ENCODE measurements around the gene THRSP.

- TF ChIP-seq SUZ12 (IDR thresholded peaks at IDR 0.05) (no peak), NFRKB (IDR thresholded peaks at IDR 0.05) (no peak), TARDBP (IDR thresholded peaks at IDR 0.05) (no peak), SP1 (IDR thresholded peaks at IDR 0.05) (no peak), FOXK2 (IDR thresholded peaks at IDR 0.05) (no peak), FOXA1 (IDR thresholded peaks at IDR 0.05) (no peak), L3MBTL2 (conservative IDR thresholded peaks at IDR 0.05) (no peak), ARNT (IDR thresholded peaks at IDR 0.05) (no peak), ELF4 (IDR thresholded peaks at IDR 0.05) (no peak), BHLHE40 (IDR thresholded peaks at IDR 0.05; ENCODE audit: borderline replicate concordance) (no peak), FOXM1 (IDR thresholded peaks at IDR 0.05; ENCODE audit: borderline replicate concordance) (no peak), CTBP1 (IDR thresholded peaks at IDR 0.05; ENCODE audit: borderline replicate concordance) (no peak), HDGF (IDR thresholded peaks at IDR 0.05; ENCODE audit: borderline replicate concordance) (no peak)
- TF ChIP-seq, protein P1, sequence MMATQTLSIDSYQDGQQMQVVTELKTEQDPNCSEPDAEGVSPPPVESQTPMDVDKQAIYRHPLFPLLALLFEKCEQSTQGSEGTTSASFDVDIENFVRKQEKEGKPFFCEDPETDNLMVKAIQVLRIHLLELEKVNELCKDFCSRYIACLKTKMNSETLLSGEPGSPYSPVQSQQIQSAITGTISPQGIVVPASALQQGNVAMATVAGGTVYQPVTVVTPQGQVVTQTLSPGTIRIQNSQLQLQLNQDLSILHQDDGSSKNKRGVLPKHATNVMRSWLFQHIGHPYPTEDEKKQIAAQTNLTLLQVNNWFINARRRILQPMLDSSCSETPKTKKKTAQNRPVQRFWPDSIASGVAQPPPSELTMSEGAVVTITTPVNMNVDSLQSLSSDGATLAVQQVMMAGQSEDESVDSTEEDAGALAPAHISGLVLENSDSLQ (IDR thresholded peaks at IDR 0.05) = no peak
Observed at GRCh38 chr11:78111298-78111697, 47.6 kb downstream of the THRSP start.

All from HEK293T (cell line).